ENCODE measurements around the gene SCAF8. TPM values are rescaled to one million over a fixed set of nuclear protein-coding genes. Genes with fewer than 3 reads are reported as not detected.

The SCAF8 gene
- polyA plus RNA-seq, 1 experiment = 13.1 TPM

DNA sequence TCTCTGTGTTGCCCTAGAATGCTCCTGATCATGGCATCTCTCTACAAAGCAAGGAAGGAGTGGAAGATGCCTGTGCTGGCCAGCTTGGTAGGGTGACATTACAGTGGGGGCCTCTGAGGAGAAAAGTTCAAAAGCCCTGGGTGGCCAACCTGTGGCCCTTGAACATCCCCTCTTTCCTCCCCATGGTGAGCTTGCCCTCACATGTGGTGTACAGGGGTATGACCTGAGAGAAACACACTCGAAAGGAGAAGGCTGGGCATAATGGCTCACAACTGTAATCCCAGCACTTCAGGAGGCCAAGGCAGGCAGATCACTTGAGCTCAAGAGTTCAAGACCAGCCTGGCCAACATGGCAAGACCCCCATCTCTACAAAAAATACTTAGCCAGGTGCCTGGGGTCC is 36.6 kb upstream of the SCAF8 start:
- no peaks in the 10 kb centered on the region for H3K36me3 ChIP-seq (ENCODE audit: control insufficient read depth, insufficient read depth, low read length)
- ChIA-PET CTCF (no interaction called here), POLR2A (no interaction called here)
- no peak overlapping the region for H3K4me3 ChIP-seq (ENCODE audit: low read depth, low read length)
- no peaks in the 10 kb centered on the region for H3K27me3 ChIP-seq (ENCODE audit: control insufficient read depth, insufficient read depth, low read length)
- TF ChIP-seq, protein P1, sequence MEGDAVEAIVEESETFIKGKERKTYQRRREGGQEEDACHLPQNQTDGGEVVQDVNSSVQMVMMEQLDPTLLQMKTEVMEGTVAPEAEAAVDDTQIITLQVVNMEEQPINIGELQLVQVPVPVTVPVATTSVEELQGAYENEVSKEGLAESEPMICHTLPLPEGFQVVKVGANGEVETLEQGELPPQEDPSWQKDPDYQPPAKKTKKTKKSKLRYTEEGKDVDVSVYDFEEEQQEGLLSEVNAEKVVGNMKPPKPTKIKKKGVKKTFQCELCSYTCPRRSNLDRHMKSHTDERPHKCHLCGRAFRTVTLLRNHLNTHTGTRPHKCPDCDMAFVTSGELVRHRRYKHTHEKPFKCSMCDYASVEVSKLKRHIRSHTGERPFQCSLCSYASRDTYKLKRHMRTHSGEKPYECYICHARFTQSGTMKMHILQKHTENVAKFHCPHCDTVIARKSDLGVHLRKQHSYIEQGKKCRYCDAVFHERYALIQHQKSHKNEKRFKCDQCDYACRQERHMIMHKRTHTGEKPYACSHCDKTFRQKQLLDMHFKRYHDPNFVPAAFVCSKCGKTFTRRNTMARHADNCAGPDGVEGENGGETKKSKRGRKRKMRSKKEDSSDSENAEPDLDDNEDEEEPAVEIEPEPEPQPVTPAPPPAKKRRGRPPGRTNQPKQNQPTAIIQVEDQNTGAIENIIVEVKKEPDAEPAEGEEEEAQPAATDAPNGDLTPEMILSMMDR (IDR thresholded peaks at IDR 0.05; ENCODE audit: insufficient read depth, low read depth, low read length) = no peak
- DNase-seq (ENCODE audit: low read depth) = no peak

DNA sequence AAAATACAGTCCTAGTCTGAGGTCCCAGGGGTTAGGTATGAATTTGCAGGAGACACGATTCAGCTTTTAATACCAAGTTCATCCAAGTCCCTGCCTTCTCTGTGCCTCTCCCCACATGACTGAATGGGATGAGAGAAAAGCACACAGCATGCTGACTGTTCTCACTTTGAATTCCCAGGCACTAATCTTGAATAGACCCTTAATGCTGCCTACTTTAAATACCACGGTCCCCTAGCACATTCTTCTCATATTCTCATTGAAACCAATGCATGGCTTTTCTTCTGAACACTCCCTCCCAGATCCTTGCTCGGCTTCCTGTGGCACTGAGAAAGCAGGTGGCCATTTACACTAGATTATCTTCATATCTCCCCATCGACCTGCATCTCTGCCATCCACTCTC is 30.1 kb upstream of the SCAF8 start:
- no peak overlapping the region for H3K4me3 ChIP-seq (ENCODE audit: low read depth, low read length)
- no peaks in the 10 kb centered on the region for H3K36me3 ChIP-seq (ENCODE audit: control insufficient read depth, insufficient read depth, low read length)
- POLR2A ChIA-PET = no interaction called here
- TF ChIP-seq, protein P1 (IDR thresholded peaks at IDR 0.05; ENCODE audit: insufficient read depth, low read depth, low read length) = no peak
- CTCF ChIA-PET = no interaction called here
- peaks cover 2% of the 10 kb centered on the region; the same call in 1 of the 2 replicates for H3K27me3 ChIP-seq (ENCODE audit: control insufficient read depth, insufficient read depth, low read length)
- no peak for DNase-seq (ENCODE audit: low read depth)

DNA sequence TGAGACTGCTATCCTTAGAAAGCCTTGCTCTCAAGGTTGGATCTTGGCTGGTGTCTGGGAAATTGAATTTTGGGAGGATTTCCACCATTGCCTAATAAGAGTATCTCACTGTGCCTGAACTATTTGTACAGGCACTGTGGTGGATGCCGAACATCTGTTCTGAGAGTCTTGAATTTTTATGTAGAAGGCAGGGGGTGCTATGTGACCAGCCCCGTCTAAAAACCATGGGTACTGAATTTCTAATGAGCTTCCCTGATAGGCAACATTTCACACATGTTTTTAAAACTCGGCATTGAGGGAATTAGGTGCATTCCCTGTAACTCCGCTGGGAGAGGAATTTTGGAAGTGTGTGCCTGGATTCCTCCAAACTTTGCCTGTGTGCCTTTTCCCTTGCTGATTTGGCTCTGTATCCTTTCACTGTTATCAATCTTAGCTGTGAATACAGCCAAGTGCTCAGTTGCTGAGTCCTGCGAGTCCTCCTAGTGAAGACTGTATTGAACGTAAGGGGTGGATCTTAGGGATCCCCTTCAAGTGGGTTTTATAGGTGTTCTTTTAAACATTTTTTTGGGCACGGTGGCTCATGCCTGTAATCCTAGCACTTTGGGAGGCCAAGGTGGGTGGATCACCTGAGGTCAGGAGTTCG is 27.6 kb upstream of the SCAF8 start:
- DNase-seq (ENCODE audit: low read depth) = no peak
- CTCF ChIA-PET = no interaction called here

DNA sequence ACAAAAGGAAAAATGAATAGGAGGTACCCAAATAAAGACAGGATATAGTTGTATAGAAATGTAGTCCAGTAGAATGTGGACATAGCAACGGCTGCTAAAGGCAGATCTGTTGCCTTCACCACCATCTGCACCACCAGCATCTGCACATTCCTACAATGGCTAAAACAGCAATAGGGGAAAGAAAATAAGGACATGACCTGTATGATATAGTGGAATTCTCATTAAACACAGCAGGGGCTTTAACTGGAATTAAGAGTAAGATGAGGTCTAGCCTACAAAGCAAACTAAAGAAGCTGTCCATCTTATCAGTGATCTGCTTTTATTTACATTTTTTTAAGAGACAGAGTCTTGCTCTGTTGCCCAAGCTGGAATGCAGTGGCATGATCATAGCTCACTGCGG is 26.8 kb upstream of the SCAF8 start:
- Histone ChIP-seq H3K27me3 (ENCODE audit: control insufficient read depth, insufficient read depth, low read length) (peaks cover 2% of the 10 kb centered on the region; the same call in 1 of the 2 replicates), H3K36me3 (ENCODE audit: control insufficient read depth, insufficient read depth, low read length) (no peaks in the 10 kb centered on the region), H3K4me3 (ENCODE audit: low read depth, low read length) (no peak overlapping the region)
- ChIA-PET CTCF (interaction anchor here (1.1 kb wide), 1 partner anchor 48 kb away, joined by 3 read pairs; no protein-coding TSS in a partner anchor), POLR2A (no interaction called here)
- DNase-seq (ENCODE audit: low read depth) = no peak
- TF ChIP-seq, protein P1 (IDR thresholded peaks at IDR 0.05; ENCODE audit: insufficient read depth, low read depth, low read length) = no peak

More for the DNA sequence above, 27.6 kb upstream of the SCAF8 start:
- no peaks in the 10 kb centered on the region for H3K36me3 ChIP-seq (ENCODE audit: control insufficient read depth, insufficient read depth, low read length)
- H3K27me3 ChIP-seq (ENCODE audit: control insufficient read depth, insufficient read depth, low read length) = peaks cover 2% of the 10 kb centered on the region; the same call in 1 of the 2 replicates
- no peak overlapping the region for H3K4me3 ChIP-seq (ENCODE audit: low read depth, low read length)
- TF ChIP-seq, protein P1 (IDR thresholded peaks at IDR 0.05; ENCODE audit: insufficient read depth, low read depth, low read length) = no peak
- POLR2A ChIA-PET = no interaction called here

DNA sequence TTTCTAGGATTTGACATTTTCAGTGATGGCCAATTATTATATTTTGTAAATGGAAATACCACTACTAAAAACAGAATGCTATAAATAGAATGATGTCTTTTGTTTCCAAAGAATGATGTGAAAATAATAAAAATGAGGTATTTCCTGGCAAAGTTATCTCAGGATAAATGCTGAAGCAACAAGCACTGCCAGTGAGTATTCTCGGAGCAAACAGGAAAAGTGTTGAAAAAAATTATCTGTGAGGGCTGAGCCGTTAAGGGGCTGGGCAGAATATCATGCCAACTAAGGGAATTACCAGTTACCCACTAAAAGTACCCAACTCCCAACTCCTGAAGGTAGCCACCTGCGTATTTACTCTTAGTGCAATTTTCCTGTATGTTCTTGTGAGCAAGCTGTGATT is 23.6 kb upstream of the SCAF8 start:
- no peaks in the 10 kb centered on the region for H3K36me3 ChIP-seq (ENCODE audit: control insufficient read depth, insufficient read depth, low read length)
- TF ChIP-seq, protein P1 (IDR thresholded peaks at IDR 0.05; ENCODE audit: insufficient read depth, low read depth, low read length) = no peak
- H3K4me3 ChIP-seq (ENCODE audit: low read depth, low read length) = no peak overlapping the region
- ChIA-PET POLR2A (no interaction called here), CTCF (interaction anchor here (0.6 kb wide), 1 partner anchor 590 kb away, joined by 3 read pairs; no protein-coding TSS in a partner anchor)
- DNase-seq (ENCODE audit: low read depth) = no peak
- H3K27me3 ChIP-seq (ENCODE audit: control insufficient read depth, insufficient read depth, low read length) = peaks cover 2% of the 10 kb centered on the region; the same call in 1 of the 2 replicates
